ENCODE results near the gene RASGEF1B. TPM values are rescaled to one million over a fixed set of nuclear protein-coding genes. Genes with fewer than 3 reads are reported as not detected.

Gene RASGEF1B
- 0.32 TPM in 1 of 2 replicates, not detected in the other for total RNA-seq

- DNase-seq (ENCODE audit: low read depth) = peak; percentile 61
- TF ChIP-seq CTCF (IDR thresholded peaks at IDR 0.05; ENCODE audit: insufficient read depth, low read depth, low read length) = no peak
- peak within 1 kb of the TSS; percentile 65 for H3K4me3 ChIP-seq (ENCODE audit: low read depth, low read length)
These were observed at the start of gene RASGEF1B for GRCh38 chr4:81471588-81472280. TSS of gene RASGEF1B (minus strand) at chr4:81471907. CDS start at chr4:81459508, 12,399 bp downstream.

- no peak for TF ChIP-seq CTCF (IDR thresholded peaks at IDR 0.05; ENCODE audit: insufficient read depth, low read depth, low read length)
- no peak for DNase-seq (ENCODE audit: low read depth)
- H3K4me3 ChIP-seq (ENCODE audit: low read depth, low read length) = no peak overlapping the region
These were observed 48.1 kb upstream of the RASGEF1B start for GRCh38 chr4:81519856-81520255.

- no peak overlapping the region for H3K4me3 ChIP-seq (ENCODE audit: low read depth, low read length)
- no peak for DNase-seq (ENCODE audit: low read depth)
- no peak for TF ChIP-seq CTCF (IDR thresholded peaks at IDR 0.05; ENCODE audit: insufficient read depth, low read depth, low read length)
These were observed 47.7 kb upstream of the RASGEF1B start for GRCh38 chr4:81519427-81519773.

- no peak for DNase-seq (ENCODE audit: low read depth)
- TF ChIP-seq CTCF (IDR thresholded peaks at IDR 0.05; ENCODE audit: insufficient read depth, low read depth, low read length) = no peak
- H3K4me3 ChIP-seq (ENCODE audit: low read depth, low read length) = no peak overlapping the region
These were observed 47.2 kb upstream of the RASGEF1B start for GRCh38 chr4:81518762-81519426.

- no peak overlapping the region for H3K4me3 ChIP-seq (ENCODE audit: low read depth, low read length)
- DNase-seq (ENCODE audit: low read depth) = no peak
- no peak for TF ChIP-seq CTCF (IDR thresholded peaks at IDR 0.05; ENCODE audit: insufficient read depth, low read depth, low read length)
These were observed 44.5 kb upstream of the RASGEF1B start for GRCh38 chr4:81516241-81516640.

- no peak for DNase-seq (ENCODE audit: low read depth)
- H3K4me3 ChIP-seq (ENCODE audit: low read depth, low read length) = no peak overlapping the region
- TF ChIP-seq CTCF (IDR thresholded peaks at IDR 0.05; ENCODE audit: insufficient read depth, low read depth, low read length) = no peak
These were observed 41.2 kb upstream of the RASGEF1B start for GRCh38 chr4:81512757-81513501.
